Upper lobe of left lung (tissue), 4 donors: Measurements from ENCODE around the gene CHST6.

Experiments used
- EP300 ChIP-seq, 4 donors: sonication (generic); formaldehyde crosslinking; IDR thresholded peaks; one replicate each; pipeline ENCODE4 v1.5.1; 2017; ENCODE audit warnings: antibody characterized with exemption in 4 of 4, control low read depth in 2 of 4
- POLR2A ChIP-seq, 4 donors: fragments of 450-650 bp; IDR thresholded peaks; one replicate each; pipeline ENCODE4 v1.5.1; 2016 to 2017; ENCODE audit warnings: antibody characterized with exemption in 4 of 4, mild to moderate bottlenecking in 2 of 4
- POLR2AphosphoS5 ChIP-seq, 2 donors: sonication (generic); formaldehyde crosslinking; IDR thresholded peaks; one replicate each; pipeline ENCODE4 v1.5.1; 2017; ENCODE audit warnings: antibody characterized with exemption in 2 of 2
- TF ChIP-seq, protein P1 (sequence below), 6 experiments: fragments of 450-650 bp in 4 of 6; fragments of 200-600 bp in 2 of 6; sonication (generic) in 2 of 6; IDR thresholded peaks; one replicate each; pipeline ENCODE4 v1.5.1; 2016 to 2019; ENCODE audit warnings: antibody characterized with exemption in 6 of 6

DNA sequence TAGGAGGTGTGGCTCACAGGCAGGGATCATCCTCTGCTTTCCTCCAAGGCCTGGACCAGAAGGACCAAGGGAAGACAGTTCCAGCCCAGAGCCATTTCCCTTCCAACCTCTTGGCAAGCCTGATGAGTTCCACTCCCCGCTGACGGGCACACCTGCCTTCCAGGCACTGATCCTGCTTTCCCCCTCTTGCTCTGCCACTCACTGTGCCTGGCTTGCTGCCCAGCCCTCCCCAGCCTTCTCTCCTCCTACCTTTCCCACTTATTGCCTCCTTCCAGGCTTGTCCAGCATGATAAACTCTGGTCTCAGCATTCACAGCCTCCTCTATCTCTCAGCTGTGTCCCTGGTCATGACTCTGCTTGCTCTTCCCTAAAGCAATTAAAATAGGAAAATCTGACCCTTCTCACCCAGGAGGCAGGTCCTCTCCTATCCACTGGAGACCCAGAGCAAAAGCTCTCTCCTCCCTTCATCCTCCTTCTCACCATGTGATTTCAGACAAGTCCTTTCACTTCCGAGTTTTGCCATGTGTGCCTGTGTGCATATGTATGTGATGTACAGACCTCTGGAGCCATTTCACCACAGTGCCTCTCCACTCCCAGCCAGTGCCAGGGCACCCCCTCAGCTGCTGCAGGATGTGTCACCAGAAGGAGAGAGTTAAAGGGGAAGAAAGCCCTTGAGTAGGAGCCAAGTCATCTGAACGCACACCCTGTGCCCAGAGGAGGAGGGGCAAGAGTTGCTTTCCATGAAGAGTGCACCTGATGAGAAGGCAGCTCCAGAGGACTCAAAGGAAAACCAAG, 17.4 kb downstream of the CHST6 start:
- TF ChIP-seq, protein P1, sequence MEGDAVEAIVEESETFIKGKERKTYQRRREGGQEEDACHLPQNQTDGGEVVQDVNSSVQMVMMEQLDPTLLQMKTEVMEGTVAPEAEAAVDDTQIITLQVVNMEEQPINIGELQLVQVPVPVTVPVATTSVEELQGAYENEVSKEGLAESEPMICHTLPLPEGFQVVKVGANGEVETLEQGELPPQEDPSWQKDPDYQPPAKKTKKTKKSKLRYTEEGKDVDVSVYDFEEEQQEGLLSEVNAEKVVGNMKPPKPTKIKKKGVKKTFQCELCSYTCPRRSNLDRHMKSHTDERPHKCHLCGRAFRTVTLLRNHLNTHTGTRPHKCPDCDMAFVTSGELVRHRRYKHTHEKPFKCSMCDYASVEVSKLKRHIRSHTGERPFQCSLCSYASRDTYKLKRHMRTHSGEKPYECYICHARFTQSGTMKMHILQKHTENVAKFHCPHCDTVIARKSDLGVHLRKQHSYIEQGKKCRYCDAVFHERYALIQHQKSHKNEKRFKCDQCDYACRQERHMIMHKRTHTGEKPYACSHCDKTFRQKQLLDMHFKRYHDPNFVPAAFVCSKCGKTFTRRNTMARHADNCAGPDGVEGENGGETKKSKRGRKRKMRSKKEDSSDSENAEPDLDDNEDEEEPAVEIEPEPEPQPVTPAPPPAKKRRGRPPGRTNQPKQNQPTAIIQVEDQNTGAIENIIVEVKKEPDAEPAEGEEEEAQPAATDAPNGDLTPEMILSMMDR (IDR thresholded peaks at IDR 0.05), result no peak
- no peak for TF ChIP-seq POLR2A (IDR thresholded peaks at IDR 0.05)
- no peak for TF ChIP-seq EP300 (IDR thresholded peaks at IDR 0.05)
- no peak for TF ChIP-seq POLR2AphosphoS5 (IDR thresholded peaks at IDR 0.05)
